ENCODE data around the gene LNPK. TPM values are rescaled to one million over a fixed set of nuclear protein-coding genes. Genes with fewer than 3 reads are reported as not detected.

Gene LNPK
- total and polyA plus RNA-seq, 2 experiments from 2014 or later = 5.4 to 8.1 TPM

DNA sequence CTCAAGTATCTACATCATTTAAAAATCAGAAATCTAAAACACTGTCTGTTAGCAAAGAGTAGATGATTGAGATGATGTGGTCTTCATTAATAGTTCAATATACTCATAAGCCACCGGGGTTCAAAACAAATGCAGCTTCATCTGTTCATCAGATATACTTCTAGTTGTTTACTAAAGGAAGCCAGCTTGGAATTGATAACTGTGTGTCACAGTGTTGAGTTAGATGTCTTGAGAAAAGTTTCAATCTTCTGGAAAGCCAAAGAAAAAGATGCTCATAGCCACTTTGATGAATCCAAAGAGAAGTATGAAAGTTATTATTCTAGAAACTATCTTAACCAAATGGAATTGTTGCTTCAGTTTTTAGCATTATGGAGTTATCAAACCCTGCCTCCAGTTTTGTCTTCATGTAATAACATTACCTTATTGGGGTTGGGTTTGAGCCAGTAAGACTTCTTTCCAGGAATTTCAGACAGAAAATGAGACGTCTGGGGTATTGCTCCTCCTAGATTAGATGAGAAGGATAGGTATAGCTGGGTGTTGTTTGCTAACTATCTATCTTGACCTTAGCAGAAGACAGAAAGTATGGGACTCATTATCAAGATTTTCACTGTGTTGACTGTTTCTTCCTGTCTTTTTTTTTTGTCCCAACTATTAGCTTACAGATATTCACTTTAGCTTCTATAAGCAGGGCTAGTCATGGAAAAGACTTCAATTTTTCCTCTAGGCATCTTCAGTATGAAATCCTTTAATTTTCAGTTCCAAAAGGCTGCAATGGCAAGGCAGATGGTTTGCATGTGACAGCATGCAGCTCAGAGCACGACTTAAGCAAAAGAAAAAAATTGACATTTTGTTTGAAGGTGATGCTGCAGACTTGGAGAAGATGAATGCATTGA lies 66.5 kb downstream of the LNPK start:
- Histone ChIP-seq H3K27ac (ENCODE audit: low read depth) (no peak overlapping the region), H3K36me3 (ENCODE audit: insufficient read depth) (no peaks in the 10 kb centered on the region), H4K20me1 (replicated peaks; ENCODE audit: insufficient read depth) (no peaks in the 10 kb centered on the region), H3K4me2 (no peak overlapping the region), H2AFZ (no peak overlapping the region), H3K9me2 (ENCODE audit: insufficient read depth) (no peaks in the 10 kb centered on the region), H3K27me3 (ENCODE audit: insufficient read depth) (no peaks in the 10 kb centered on the region), H3K4me1 (ENCODE audit: insufficient read depth) (no peaks in the 10 kb centered on the region), H3K4me3 (no peak overlapping the region), H3K79me2 (replicated peaks; ENCODE audit: insufficient read depth) (no peaks in the 10 kb centered on the region), H3F3A (replicated peaks; ENCODE audit: low read depth) (no peaks in the 10 kb centered on the region)
- H3K27me3 Mint-ChIP-seq (ENCODE audit: insufficient read depth, low read depth, poor library complexity) = no peaks in the 10 kb centered on the region
- H3K27ac Mint-ChIP-seq = no peak overlapping the region
- ATAC-seq = no peak
- no peak overlapping the region for H3K4me3 Mint-ChIP-seq
- no peak for TF ChIP-seq JUNB (IDR thresholded peaks at IDR 0.05; ENCODE audit: unreplicated experiment)
- TF ChIP-seq, protein P1, sequence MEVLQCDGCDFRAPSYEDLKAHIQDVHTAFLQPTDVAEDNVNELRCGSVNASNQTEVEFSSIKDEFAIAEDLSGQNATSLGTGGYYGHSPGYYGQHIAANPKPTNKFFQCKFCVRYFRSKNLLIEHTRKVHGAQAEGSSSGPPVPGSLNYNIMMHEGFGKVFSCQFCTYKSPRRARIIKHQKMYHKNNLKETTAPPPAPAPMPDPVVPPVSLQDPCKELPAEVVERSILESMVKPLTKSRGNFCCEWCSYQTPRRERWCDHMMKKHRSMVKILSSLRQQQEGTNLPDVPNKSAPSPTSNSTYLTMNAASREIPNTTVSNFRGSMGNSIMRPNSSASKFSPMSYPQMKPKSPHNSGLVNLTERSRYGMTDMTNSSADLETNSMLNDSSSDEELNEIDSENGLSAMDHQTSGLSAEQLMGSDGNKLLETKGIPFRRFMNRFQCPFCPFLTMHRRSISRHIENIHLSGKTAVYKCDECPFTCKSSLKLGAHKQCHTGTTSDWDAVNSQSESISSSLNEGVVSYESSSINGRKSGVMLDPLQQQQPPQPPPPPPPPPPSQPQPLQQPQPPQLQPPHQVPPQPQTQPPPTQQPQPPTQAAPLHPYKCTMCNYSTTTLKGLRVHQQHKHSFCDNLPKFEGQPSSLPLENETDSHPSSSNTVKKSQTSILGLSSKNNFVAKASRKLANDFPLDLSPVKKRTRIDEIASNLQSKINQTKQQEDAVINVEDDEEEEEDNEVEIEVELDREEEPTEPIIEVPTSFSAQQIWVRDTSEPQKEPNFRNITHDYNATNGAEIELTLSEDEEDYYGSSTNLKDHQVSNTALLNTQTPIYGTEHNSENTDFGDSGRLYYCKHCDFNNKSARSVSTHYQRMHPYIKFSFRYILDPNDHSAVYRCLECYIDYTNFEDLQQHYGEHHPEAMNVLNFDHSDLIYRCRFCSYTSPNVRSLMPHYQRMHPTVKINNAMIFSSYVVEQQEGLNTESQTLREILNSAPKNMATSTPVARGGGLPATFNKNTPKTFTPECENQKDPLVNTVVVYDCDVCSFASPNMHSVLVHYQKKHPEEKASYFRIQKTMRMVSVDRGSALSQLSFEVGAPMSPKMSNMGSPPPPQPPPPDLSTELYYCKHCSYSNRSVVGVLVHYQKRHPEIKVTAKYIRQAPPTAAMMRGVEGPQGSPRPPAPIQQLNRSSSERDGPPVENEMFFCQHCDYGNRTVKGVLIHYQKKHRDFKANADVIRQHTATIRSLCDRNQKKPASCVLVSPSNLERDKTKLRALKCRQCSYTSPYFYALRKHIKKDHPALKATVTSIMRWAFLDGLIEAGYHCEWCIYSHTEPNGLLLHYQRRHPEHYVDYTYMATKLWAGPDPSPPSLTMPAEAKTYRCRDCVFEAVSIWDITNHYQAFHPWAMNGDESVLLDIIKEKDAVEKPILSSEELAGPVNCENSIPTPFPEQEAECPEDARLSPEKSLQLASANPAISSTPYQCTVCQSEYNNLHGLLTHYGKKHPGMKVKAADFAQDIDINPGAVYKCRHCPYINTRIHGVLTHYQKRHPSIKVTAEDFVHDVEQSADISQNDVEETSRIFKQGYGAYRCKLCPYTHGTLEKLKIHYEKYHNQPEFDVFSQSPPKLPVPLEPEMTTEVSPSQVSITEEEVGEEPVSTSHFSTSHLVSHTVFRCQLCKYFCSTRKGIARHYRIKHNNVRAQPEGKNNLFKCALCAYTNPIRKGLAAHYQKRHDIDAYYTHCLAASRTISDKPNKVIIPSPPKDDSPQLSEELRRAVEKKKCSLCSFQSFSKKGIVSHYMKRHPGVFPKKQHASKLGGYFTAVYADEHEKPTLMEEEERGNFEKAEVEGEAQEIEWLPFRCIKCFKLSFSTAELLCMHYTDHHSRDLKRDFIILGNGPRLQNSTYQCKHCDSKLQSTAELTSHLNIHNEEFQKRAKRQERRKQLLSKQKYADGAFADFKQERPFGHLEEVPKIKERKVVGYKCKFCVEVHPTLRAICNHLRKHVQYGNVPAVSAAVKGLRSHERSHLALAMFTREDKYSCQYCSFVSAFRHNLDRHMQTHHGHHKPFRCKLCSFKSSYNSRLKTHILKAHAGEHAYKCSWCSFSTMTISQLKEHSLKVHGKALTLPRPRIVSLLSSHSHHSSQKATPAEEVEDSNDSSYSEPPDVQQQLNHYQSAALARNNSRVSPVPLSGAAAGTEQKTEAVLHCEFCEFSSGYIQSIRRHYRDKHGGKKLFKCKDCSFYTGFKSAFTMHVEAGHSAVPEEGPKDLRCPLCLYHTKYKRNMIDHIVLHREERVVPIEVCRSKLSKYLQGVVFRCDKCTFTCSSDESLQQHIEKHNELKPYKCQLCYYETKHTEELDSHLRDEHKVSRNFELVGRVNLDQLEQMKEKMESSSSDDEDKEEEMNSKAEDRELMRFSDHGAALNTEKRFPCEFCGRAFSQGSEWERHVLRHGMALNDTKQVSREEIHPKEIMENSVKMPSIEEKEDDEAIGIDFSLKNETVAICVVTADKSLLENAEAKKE (CRISPR knock-in tag; IDR thresholded peaks at IDR 0.05) = no peak
- no peak for TF ChIP-seq CREB1 (CRISPR knock-in tag; IDR thresholded peaks at IDR 0.05; ENCODE audit: low read depth)
- no peak for TF ChIP-seq ZNF331 (CRISPR knock-in tag; IDR thresholded peaks at IDR 0.05; ENCODE audit: low read depth)
- TF ChIP-seq NANOG (IDR thresholded peaks at IDR 0.05; ENCODE audit: borderline replicate concordance) = no peak
- no peak for TF ChIP-seq ETS1 (IDR thresholded peaks at IDR 0.05)
- TF ChIP-seq, protein P2, sequence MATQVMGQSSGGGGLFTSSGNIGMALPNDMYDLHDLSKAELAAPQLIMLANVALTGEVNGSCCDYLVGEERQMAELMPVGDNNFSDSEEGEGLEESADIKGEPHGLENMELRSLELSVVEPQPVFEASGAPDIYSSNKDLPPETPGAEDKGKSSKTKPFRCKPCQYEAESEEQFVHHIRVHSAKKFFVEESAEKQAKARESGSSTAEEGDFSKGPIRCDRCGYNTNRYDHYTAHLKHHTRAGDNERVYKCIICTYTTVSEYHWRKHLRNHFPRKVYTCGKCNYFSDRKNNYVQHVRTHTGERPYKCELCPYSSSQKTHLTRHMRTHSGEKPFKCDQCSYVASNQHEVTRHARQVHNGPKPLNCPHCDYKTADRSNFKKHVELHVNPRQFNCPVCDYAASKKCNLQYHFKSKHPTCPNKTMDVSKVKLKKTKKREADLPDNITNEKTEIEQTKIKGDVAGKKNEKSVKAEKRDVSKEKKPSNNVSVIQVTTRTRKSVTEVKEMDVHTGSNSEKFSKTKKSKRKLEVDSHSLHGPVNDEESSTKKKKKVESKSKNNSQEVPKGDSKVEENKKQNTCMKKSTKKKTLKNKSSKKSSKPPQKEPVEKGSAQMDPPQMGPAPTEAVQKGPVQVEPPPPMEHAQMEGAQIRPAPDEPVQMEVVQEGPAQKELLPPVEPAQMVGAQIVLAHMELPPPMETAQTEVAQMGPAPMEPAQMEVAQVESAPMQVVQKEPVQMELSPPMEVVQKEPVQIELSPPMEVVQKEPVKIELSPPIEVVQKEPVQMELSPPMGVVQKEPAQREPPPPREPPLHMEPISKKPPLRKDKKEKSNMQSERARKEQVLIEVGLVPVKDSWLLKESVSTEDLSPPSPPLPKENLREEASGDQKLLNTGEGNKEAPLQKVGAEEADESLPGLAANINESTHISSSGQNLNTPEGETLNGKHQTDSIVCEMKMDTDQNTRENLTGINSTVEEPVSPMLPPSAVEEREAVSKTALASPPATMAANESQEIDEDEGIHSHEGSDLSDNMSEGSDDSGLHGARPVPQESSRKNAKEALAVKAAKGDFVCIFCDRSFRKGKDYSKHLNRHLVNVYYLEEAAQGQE (IDR thresholded peaks at IDR 0.05; ENCODE audit: unreplicated experiment) = no peak
- no peak for TF ChIP-seq EZH2 (IDR thresholded peaks at IDR 0.05; ENCODE audit: low read depth, unreplicated experiment)
- no peak for TF ChIP-seq CTCF (conservative IDR thresholded peaks at IDR 0.05; ENCODE audit: low read depth in 2 of 2)
- DNase-seq (ENCODE audit: low spot score) = no peak
- H3K4me1 Mint-ChIP-seq = no peaks in the 10 kb centered on the region
- no peaks in the 10 kb centered on the region for H3K9me3 Mint-ChIP-seq
- no peaks in the 10 kb centered on the region; the same call in 2 of the 3 replicates for H3K36me3 Mint-ChIP-seq (ENCODE audit: low read depth)
